Activated CD4-positive, alpha-beta T cell treated with anti-CD3 and anti-CD28 coated beads, Interleukin-10, Interleukin-2, amounts not matched to agents 100 ng/mL and 50 ng/mL, durations not matched to agents 16 hours and 8 hours (primary cell): ENCODE data around the gene FAM76B.
"Not testable (repeated sequence)": the region's sequence is repeated elsewhere in the genome, so short reads cannot be mapped to it uniquely, and the experiment has no call there.

Experiments used
- DNase-seq: peaks from one replicate; pipeline ENCODE4 v3.0.0-alpha.2; 2020

The FAM76B gene

GRCh38 chr11:95789506-95790122 lies at the start of gene FAM76B:
Gene FAM76B, minus strand, starts transcription at chr11:95789782. Its CDS starts 304 bp downstream, at chr11:95789478.
- DNase-seq, result peak; percentile 98

- peak; percentile 56 for DNase-seq
These were observed 46.3 kb upstream of the FAM76B start for GRCh38 chr11:95835768-95836488.

- DNase-seq, result no peak
These were observed 45.8 kb upstream of the FAM76B start for GRCh38 chr11:95835351-95835750.

- no peak for DNase-seq
These were observed 43.8 kb upstream of the FAM76B start for GRCh38 chr11:95833378-95833777.

DNA sequence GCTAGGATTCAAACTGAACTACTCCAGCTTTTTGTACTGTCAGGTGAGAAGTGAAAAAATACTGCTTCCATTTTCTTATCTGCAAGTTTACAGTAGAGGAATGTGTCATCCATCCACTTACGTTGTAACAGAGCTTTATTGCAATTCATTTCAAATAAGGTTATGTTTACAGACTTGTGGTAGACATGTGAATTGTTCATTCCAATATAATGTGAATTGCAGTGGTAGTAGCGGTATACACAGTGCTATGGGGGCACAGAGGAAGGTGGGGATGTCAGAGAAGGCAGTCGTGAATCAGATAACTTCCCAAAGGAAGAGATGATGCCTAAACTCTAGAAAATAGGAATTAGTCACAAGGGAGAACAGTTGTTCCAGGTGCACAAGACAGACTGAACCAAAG lies 43.2 kb upstream of the FAM76B start:
- no peak for DNase-seq

DNA sequence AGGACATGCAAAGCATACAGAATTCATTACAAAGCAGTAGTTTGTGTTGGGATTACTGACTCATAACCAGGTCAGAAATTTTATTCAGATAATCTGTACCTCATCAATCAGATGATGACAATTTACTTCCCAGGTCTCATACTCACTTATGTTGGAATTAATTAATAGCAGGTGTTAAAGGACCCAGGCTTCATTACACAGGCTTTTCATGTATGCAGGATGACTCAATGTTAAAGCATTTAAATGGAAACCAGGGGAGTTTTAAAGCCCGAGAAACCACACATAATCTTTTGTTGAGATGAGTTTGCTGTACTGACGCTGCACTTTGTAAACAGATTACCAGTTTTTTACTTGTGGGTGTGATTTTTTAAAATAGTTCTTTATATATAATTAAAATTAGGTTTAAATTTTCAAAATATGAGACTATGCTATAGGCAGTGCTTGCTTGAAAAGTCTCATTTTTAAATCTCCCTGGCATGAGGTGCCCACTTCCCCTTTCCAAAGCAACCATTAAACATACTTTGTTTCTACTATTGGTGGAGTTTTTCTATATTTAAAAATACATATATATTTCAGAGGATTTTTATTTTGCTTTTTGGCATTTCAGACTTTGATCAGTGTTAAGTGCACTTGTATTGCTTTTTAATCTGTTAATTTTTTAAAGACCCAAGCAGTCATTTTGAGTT lies 41.8 kb upstream of the FAM76B start:
- DNase-seq, result peak; percentile 18

DNA sequence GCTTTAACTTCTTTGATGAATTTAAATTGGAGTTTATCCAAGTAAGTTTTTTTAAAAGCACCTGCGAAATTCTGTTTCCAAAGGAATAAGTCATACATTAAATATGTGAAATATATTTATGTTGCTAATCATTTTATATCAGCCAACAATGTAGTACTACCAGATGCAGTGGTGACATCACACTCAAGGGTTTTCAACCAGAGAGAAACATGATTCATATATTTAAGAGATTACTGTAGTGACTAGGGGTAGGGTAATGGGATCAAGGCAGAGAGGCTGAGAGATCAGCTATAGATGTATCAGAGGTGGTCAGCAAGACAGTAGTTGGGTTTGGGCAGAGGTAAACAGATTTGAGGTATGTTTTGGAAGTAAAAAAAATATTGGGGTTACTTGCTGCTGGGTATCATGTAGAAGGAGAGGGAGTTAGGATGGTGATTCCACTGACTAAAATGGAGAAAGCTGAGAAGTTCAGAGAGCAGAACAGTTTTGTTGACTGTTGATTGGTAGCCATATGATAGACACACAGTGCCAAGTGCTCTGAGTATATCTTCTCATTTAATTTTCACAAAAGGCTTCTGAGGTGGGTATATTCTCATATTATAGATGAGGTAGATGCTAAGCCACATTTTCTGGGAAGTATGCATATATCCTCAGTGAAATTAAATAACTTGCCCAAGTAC lies 40.1 kb upstream of the FAM76B start:
- DNase-seq, result peak; percentile 25

- DNase-seq, result no peak
These were observed 38.1 kb upstream of the FAM76B start for GRCh38 chr11:95827696-95828095.

- no peak for DNase-seq
These were observed 32.1 kb upstream of the FAM76B start for GRCh38 chr11:95821640-95822039.

- no peak for DNase-seq
These were observed 26.5 kb upstream of the FAM76B start for GRCh38 chr11:95816037-95816436.

GRCh38 chr11:95811052-95811451 lies 21.5 kb upstream of the FAM76B start:
- not testable (repeated sequence) for DNase-seq

DNA sequence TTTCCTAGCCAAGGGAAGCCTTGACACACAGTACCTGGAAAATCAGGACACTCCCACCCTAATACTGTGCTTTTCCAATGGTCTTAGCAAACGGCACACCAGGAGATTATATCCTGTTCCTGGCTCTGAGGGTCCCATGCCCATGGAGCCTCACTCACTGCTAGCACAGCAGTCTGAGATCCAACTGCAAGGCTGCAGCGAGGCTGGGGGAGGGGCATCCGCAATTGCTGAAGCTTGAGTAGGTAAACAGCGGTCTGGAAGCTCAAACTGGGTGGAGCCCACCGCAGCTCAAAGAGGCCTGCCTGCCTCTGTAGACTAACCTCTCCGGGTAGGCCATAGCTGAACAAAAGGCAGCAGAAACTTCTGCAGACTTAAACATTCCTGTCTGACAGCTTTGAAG lies 16.9 kb upstream of the FAM76B start:
- not testable (repeated sequence) for DNase-seq

DNA sequence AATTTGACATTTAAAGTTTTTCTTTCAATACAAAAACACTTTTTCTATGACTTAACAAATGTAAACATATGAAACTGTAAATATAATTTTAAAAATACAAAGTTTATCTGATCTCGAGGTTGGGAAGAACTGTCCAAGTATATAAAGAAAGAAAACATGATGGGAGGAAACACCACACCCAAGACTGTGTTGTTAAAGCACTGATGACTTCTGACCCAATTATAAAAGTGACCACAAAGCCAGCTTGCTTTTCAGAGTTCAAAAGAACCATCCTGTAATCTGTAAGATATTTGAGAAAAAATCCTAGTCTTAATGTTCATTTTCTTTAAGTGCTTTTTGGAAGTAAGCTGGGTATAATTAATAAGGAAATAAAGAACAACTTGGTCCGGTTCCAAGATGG lies 16.3 kb upstream of the FAM76B start:
- DNase-seq, result no peak

DNA sequence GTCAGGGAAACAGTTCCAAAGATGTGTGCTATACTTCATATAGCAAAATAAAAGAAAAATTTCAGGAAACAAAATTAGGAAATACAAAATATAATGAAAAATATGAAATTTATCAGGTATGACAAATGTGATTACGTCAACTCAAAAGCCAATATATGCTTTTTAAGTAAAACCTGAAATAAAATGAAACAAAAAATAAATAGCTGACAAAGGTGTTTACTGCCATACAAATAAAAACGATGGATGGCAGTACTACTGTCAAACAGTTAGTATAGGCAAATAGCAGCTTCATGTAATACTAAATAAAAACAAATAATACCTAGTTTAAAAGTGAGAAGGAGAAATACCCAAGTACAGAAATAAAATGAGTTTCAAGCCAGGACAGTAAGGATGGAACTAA lies 14.4 kb upstream of the FAM76B start:
- DNase-seq, result no peak

- DNase-seq, result no peak
These were observed 13.2 kb upstream of the FAM76B start for GRCh38 chr11:95802806-95803205.

GRCh38 chr11:95800438-95800837 lies 10.9 kb upstream of the FAM76B start:
- DNase-seq, result no peak

DNA sequence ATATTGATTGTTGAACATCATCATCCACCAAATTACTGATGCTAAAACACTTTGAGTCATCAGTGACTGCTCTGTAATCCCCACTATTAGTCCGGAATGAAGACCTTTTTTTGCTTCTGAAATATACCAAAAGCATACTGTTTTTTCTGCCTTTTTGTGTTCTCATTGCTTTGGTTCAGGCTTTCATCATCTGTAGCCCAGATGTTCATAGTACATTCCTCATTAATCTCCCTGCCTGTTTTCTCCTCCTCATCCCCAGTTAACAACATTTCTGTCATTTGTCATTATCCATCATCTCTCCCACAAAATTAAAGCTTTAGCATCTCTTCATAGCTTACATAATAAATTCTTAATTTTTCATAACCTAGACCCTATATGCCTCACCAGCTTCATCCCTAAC lies 10.0 kb upstream of the FAM76B start:
- no peak for DNase-seq

DNA sequence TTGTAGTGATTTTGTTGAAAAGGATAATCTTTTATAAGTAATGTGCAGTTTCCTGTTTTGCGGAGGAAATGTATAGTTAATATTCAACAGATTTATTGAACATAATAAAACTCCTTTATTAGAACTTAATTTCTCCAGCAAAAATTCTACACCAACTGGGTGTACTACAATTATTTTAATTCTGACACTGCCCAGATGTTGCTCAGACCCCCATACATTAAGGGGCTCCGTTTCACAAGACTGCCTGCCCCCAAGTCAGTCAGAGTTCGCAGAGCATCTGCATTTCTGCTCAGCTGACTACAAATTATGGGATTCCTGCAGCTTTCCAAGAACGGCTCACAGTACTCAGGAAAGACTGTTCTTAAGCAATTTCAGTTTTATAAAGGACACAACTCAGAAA lies 6.9 kb upstream of the FAM76B start:
- DNase-seq, result no peak

DNA sequence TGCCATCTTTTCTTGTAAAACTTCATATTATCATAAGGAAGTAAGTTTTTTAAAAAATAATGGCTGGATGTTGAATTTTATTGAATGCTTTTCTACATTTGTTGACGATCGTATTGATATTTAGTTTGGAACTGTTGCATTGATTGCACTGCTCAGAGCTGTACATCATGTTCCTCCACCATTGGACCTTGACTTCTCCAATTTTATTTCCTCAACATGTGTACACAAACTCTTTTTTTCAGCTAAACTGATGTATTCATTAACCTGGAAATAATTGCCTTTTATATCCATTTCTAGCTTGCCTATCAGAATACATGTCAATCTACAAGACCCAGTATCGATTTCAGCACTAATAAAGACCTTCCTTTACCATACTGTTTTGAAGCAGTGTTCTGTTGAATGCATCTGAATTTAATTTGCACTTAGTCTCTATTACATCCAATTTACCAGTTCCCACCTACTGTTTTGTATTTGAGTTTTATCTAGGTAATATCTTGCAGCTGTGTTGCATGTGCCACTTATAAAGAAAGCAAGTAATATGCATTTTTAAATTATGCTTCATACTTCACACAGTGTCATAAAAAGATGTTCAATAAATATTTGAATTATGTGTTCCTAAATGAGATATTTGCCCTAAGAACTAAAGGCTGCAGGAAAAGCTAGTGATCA lies 6.2 kb upstream of the FAM76B start:
- DNase-seq, result no peak

GRCh38 chr11:95794086-95794485 lies 4.5 kb upstream of the FAM76B start:
- DNase-seq, result no peak

DNA sequence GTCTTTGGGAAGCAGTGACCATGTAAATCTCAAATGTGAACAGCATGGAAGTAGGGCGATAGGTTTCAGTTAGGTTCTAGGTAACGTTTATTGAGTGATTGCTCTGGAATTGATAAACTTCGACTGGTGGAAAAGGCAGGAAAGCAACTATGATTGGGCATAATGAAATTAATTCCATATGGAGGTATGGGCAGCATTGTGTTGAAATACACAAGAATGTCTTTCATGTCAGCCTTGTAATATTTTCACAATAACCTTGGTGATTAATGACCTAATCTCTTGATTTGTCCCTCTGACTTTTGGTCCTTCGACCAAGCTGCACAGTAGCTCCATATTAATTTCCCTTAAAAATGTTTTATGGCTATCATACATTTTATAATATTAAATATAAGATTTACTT lies 3.5 kb upstream of the FAM76B start:
- no peak for DNase-seq

DNA sequence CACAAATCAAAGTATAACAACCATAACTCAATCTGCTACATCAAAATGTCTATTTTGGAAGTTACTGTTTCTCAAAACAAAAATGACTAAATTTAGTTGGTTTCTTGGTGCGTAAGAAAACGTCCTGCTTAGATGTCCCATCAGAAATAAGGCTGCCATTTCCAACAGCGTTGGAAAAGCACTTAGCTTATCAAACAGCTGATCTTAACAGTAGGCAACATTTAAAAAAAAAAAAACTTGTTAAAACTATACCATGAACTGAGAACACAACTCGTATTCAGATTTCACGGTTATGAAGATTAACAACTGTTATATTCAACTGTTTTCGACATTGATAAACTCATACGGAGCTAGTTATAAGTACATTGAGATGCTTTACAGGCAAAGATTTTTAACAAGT lies 3.1 kb upstream of the FAM76B start:
- DNase-seq, result no peak

- no peak for DNase-seq
These were observed 2.6 kb upstream of the FAM76B start for GRCh38 chr11:95792200-95792599.
